GM19455 (cell line): ENCODE results near the gene PERCC1.
"Not testable (repeated sequence)": the region's sequence is repeated elsewhere in the genome, so short reads cannot be mapped to it uniquely, and the experiment has no call there.

ENCODE experiments used
- ATAC-seq: cut with Tn5 transposase; IDR thresholded peaks from one replicate; pipeline ENCODE4 v1.9.1; 2021; ENCODE audit not compliant: unreplicated experiment

The PERCC1 gene

GRCh38 chr16:1466054-1466453, 35.2 kb downstream of the PERCC1 start:
- no peak for ATAC-seq

- ATAC-seq = no peak
Measured at GRCh38 chr16:1466968-1467521, 36.2 kb downstream of the PERCC1 start.

- ATAC-seq = no peak
Measured at GRCh38 chr16:1468426-1468810, 37.5 kb downstream of the PERCC1 start.

- not testable (repeated sequence) for ATAC-seq
Measured at GRCh38 chr16:1469141-1469540, 38.3 kb downstream of the PERCC1 start.

- ATAC-seq = no peak
Measured at GRCh38 chr16:1469693-1470201, 38.9 kb downstream of the PERCC1 start.

GRCh38 chr16:1470481-1471251, 39.8 kb downstream of the PERCC1 start:
- ATAC-seq = no peak

- ATAC-seq = no peak
Measured at GRCh38 chr16:1471569-1472194, 40.8 kb downstream of the PERCC1 start.

GRCh38 chr16:1472974-1473373, 42.1 kb downstream of the PERCC1 start:
- no peak for ATAC-seq

GRCh38 chr16:1474082-1474795, 43.4 kb downstream of the PERCC1 start:
- peak; percentile 32 for ATAC-seq

- peak; percentile 83 for ATAC-seq
Measured at GRCh38 chr16:1474796-1475551, 44.1 kb downstream of the PERCC1 start, which contains the start of gene CLCN7. TSS of gene CLCN7 (minus strand) at chr16:1475028. CDS start at chr16:1474974, 54 bp downstream.

- no peak for ATAC-seq
Measured at GRCh38 chr16:1475552-1476114, 44.8 kb downstream of the PERCC1 start.

- no peak for ATAC-seq
Measured at GRCh38 chr16:1477033-1477432, 46.2 kb downstream of the PERCC1 start.

GRCh38 chr16:1478937-1479336, 48.1 kb downstream of the PERCC1 start:
- ATAC-seq = not testable (repeated sequence)

GRCh38 chr16:1481906-1482835, 51.3 kb downstream of the PERCC1 start:
- ATAC-seq = no peak
